ENCODE measurements around the gene QDPR.

Gene QDPR

DNA sequence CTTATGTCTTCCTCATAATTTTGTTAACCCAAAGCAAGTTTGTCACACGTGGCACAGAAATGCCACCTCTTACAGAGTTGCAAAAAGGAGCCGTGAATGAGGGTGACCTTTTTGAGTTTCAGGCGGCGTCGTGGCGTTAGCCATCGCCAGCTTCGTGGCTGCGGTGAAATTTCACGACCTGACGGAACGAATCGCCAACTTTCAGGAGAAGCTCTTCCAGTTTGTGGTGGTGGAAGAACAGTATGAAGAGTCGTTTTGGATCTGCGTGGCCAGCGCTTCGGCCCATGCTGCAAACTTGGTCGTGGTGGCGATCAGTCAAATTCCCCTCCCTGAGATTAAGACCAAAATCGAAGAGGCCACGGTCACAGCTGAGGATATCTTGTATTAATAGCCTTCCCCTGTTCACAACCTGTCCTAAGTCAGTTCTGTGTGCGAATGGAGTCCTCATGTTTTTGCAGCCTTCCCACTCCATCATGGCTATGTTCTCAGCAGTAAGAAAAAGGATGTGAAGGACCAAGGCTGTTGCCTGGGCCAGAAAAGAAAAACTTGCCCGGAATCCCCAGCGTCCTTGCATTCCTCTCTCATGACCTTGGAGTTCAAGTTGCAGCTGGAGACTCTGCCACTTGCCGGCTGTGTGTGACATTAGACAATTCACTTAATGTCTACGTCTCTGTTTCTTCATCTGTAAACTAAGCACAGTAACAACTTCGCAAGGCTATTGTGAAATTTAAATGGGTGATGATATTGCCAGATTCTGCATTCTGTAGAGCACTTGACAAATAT, 15.0 kb upstream of the QDPR start:
- FAIRE-seq: no peak

DNA sequence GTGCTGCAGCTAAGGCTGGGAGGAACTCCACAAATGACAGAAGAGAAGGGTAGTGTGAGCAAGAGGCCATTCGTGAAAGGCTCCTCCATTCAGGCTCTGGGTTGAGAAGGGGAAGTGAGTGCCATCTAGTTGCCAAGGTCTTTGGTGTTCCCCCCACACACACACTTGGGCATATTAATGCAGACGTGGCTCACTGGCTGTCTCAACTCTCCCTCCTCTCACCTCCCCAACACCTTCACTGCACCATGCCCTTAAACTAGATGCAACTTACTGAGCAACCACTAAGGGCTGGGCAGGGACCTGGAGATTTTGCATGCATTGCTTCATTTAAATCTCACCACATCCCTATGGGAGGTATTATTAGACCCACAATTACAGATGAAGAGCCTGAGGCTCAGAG, 11.8 kb upstream of the QDPR start:
- no peak for FAIRE-seq

DNA sequence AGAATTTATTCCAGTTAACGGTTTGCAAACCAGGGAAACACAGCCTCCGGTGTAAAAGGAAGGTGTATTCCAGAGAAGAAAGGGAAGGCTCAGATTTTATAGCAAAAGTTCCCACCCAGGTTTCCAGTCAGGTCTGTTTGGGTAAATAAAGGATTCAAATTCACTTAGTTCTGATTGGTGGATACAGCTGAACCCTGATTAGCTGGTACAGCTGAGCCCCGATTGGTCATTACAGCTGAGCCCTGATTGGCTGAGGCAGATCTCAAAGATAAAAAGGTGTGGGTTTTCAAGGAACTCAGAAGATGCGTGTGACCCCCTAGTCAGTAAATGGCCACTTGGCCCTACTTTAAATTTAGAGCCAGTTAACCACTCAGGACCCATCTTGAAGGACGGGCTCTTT, 9.7 kb upstream of the QDPR start:
- no peak for FAIRE-seq

DNA sequence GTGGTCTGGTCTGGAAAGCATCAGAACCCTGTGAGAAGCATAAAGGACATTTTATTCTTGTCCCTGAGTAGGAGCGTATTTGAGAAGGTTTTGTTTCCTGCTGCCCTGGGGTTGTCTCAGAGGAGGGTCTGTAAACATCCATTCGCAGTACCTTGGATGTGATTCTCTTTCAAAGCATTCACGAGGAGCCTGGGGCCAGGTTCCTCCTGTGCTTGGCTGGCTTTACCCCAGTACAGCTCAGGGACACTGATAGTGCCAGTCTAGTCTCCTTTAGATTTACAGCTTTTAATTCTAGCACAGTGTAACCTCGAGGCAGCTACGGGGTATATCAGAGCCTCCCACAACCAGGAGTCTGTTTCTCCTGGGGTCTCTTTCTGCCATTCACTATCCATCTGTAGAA, 5.8 kb upstream of the QDPR start:
- no peak for FAIRE-seq

DNA sequence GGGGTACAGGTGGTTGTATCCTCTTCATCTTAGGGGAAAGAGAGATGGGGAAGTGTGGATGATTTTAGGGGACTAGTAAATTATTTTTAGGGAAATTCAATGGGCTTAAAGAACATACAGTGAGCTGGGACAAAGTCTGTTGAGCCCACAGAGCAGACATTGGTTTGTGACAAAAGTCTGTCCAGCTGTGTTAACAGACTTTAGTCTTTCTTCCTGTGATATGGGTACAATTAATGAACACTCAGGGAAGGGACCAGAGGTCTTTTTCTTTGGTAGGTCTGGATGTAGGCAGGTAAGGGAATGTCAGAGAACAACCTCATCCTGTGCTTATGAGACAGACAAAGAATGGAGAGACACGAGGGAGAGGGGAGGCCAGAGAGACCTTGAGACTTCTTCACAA, 5.1 kb upstream of the QDPR start:
- FAIRE-seq: no peak

DNA sequence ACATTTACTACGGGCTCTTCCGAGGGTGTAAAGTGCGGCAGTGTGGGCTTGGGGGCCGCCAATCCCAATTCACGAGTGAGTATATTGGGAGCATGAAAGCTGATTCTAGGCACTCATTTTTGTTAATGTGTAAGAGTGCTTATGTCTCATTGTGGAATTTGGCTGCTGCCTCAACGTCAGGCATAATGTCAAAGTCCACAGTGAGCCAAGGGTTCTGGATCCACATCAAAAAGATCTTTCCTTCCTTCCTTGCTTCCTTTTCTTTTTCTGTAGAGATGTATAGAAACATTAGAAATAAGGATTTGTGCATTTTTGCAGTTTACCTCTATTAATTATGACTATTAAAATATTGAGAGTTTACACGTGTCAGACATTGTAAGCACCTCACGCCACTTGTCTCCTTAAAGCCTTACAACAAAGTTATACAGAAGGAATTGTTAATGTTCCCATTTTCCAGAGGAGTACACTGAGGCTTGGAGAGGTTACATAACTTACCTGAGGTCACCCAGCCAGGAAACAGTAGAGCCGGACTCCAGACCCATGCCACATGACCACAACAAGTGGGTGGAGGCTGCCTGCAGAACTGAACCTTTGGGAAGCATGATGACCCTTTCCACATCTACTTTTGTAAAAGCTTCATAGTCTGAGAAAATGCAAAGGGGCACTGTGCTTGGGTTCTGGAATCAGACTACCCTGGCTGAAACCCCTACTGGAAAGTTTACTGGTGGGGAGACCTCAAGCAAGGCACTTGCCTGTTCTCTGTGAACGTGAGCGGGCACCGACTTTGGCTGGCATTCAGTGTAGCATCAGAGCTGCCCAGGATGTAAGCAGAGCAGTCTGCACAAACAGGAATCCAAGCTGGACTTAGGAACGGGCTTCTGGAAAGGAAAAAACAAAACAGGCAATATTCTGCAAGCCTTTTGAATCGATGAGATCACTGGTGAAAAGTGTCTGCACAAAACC, 3.8 kb upstream of the QDPR start:
- no peak for FAIRE-seq

DNA sequence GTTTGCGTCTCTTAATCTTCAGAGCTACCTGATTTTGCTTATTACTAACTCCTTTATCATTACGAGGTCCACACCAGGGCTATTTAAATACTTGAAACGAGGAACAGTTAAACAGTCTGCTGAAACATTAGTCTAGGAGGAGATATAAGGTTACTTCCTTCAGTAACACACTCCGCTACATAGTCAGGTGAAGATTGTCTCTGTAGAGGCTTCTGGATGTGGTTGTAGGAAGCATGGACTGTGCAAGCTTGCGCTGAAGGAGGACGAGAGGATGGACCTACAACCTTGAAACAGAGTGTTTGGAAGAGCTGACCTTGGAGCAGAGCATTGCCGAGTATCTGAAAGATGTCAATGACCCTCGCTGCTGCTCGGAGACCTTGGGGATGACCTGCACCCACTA, 3.0 kb upstream of the QDPR start, which contains the start of gene CLRN2:
Gene CLRN2 (plus strand): TSS at position 301 of the 400 bp plus-strand sequence. CDS start 102 bp downstream, outside the sequence.
- FAIRE-seq: no peak

DNA sequence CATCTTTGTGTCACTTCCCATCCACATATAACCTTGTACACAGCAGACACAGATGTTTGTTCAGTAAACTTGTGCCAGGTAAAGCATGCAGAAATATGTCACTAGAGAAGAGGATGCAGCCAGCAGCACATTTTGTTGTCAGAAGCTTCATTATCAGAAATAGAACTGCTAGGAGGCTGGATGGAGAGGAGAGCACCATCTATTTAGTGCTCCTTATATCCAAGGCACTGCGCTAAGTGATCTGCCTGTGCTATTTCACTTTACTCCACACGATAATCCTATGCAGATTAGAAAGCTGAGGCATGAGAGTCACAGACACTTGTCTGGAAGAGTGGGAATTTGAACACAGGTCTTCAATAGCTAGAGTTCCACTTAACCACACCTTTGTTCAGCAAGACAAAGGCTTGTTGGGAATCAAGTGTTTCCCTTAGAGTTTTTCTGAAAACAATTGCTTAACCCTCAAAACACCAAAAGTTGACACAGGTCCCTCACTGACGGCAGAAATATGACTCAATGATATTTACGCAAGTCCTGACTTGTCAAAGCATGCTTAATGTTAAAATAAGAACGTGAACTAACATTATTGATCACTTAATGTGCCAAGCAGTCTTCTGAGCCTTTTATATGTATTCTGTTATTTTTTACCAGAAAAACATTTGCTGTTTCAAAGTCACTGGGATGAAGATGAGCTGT, 1.2 kb upstream of the QDPR start:
- FAIRE-seq: no peak

DNA sequence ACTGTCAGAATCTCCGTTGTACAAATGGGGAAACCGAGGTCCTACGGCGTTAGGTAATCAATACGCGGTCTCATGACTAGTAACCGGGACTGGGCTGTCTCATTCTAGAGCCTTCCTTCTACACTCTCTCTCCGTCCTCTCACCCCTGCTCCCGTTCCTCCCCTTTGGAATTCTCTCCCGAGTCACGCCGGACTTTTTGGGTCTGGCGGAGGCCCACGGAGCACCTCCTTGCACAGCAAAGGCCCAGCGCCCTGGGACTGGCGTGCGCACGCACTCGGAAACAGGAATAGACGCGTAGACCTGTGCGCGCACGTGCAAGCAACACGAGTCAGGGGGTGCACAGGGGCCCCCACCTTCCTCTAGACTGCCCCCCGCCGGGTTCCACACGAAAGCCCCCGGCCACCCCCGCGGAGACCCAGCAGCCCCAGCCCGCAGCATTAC, 361 bp downstream of the QDPR start:
- FAIRE-seq: no peak

DNA sequence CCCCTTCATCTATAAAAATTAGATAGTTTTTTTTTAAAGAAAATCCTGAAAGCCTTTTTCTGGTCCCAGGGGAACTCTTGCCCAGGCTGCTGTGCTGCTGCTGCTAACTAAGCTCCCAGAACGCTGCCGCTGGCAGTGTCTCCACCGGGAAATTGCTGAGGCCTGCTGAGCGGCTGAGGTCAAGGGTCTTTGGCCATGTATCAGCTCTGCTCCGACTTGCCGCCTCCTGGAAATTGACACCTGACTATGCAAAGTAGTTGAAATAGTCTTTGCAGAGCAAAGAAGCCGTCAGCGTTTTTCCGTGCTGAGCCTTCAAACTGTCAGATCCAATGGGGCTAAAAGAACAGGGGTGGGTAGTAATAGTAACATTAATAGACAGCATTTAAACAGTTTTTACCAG, 839 bp downstream of the QDPR start:
- no peak for FAIRE-seq

DNA sequence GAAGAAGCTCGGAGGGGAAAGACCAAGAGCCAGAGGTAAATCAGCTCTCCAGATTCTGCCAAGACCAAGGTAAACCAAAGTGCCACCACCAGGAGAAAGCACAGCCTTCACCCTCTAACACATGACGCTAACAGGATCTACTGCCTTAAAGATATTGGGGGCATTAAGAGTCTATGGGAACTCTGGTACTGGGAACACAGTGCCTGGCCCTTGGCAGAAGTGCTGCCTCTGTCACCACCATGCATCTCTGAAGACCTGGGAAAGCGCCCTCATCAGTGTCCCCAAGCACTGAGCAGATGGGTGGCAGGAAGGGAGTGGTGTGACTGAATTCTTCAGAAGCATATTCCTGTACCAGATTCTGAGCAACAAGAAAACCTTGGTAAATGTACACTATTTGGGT, 1.3 kb downstream of the QDPR start:
- FAIRE-seq: no peak

DNA sequence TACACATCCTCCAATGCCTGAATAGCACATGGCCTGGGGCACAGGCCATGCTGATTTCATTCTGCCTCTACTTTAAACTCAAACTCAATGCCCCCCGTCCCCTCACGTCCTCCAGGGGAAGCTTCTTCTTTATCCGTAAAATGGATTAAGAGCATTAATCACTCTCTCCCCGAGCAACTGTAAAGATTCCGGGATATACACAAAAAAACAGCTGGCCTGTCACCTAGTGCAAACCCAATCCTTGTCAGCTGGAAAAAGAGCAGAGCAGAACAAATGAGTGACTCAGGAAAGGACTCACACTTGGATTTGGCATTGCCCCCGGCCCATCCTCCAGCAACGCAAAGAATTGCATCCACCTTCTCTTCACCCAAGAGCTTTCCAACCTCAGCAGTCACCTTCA, 7.8 kb downstream of the QDPR start:
- FAIRE-seq: no peak

DNA sequence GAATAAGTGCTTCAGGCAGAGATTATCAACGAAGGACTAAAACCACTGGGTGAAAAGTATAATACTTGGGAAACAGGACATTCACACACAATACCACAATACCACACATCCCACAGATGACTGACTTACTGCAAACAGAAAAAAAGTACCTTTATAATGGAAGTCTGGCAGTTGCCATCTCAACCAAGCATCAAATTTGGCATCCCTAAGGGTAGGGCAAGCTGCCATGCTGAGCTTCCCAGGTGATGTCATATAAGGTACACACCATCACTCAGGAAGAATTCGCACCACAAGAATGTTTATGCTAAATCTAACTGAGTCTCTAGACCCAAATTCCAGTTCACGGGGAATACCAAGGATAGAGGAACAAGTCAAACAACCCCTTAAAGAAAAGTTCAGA, 9.1 kb downstream of the QDPR start:
- no peak for FAIRE-seq

DNA sequence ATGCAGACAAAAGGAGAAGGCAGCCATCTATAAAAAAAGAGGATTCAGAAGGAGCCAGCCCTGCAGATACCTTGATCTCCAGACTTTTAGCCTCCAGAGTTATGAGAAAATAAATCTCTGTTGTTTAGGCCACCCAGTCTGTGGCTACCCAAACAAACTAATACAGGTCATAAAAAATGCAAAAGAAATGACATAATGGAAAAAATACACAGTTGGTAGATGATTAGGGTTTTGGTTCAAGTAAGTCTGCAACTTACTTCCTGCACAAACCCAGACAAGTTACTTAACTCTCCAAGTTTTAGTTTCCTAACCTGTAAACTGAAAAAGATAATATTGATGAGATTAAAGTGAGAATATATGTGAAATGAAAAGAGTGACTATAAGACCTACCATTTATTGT, 11.3 kb downstream of the QDPR start:
- no peak for FAIRE-seq

DNA sequence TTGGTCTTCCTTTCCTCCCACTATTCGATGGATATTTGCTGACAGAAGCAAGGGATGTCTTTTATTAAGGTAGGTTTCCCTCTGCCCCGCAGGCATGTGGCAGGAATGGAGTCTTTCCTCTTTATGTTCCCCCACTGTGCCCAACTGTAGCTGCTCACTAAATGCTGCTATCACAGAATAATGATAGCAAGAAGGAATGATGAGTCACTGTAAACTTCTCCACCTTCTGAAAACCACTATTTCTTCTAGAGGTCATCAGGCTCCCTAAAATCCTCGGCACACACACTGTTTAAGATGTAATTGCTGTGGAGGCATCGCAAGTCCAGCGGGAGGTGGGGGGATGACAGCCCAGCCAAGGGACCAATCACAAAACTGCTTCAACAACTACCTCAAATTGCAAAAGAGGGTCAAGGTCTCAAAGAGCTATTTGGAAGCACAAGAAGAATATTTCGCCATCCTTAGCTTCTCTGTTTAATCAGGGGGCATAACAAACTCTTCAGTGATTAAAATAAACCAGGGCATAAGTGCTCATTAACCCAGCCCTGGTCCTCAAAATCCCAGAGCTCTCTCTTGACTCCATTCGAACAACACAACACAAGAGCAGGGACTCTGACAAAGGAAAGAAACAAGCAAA, 13.9 kb downstream of the QDPR start:
- no peak for FAIRE-seq

DNA sequence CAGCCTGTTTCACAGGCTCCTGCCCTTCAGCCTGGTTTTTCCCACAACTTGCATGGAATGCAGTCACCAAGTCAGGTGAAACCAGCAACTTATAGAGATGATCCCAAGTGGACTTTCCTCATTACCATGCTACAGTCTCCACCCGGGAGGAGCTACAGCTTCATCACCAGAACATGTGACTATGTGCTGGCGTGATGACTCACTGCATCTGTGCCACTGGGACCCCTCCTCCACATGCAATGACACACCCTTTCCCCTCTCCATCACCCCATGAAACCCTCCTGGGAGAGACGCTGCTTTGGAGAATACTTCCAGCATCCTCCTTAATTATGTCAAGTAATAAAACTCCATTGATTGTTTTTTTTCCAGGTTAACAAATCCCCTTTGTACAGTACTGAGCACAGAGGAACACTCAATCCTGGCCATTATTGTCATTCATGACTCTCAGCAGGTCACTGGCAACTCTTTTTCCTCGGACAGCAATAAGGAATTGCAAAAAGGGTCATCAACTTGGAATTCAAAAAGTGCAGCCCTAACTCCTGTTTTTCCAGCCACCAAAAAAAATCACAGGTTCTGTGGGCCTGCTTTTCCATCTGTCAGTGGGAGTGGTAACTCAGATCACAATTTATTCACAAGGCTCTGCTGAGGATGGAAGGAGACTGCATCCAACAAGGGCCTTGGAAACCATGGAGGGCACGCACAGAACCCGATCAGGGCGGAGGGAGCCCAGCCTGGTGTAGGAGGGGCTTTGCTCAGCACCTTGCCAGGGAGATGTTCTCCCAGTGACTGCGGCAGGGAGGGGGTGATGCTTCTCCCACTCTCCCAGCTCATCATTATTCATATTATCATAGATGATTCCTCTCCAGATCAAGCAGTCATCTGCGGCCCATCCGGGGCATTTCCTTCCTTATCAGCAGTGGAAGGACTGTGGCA, 17.4 kb downstream of the QDPR start:
- FAIRE-seq: no peak

DNA sequence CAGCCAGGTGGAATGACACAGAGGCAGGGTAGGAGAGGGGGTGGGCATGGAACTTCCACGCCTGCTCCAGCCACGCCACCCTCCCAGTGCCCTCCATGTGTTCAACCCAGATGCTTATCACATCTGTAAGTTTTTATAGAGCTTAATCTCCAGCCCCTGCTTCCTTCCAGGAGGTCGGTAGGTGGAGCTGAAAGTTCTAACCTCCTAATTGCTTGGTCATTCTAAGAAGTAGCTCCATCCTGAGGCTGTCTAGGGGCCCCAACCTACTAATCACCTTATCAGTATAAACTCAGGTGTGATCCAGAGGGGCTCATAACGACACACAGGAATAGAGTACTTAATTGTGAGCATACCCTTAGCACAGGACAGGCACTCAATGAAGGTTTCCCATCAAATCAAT, 18.3 kb downstream of the QDPR start:
- FAIRE-seq: no peak

DNA sequence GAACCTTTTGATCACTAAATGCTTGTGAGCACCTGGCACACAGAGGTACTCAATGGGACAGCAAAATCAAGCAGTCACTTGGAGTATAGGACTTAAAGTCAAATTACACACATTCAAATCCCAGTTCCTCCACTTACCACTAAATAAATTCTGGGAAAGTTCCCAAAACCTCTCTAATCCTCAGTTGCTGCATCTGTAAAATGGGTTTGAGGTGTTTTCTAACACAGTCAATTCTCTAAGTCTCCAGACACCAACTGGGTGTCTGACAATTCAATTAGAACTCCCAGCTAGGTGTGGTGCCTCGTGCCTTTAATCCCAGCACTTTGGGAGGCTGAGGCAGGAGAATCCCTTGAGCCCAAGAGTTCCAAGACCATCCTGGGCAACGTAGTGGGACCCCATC, 19.0 kb downstream of the QDPR start:
- FAIRE-seq: no peak

DNA sequence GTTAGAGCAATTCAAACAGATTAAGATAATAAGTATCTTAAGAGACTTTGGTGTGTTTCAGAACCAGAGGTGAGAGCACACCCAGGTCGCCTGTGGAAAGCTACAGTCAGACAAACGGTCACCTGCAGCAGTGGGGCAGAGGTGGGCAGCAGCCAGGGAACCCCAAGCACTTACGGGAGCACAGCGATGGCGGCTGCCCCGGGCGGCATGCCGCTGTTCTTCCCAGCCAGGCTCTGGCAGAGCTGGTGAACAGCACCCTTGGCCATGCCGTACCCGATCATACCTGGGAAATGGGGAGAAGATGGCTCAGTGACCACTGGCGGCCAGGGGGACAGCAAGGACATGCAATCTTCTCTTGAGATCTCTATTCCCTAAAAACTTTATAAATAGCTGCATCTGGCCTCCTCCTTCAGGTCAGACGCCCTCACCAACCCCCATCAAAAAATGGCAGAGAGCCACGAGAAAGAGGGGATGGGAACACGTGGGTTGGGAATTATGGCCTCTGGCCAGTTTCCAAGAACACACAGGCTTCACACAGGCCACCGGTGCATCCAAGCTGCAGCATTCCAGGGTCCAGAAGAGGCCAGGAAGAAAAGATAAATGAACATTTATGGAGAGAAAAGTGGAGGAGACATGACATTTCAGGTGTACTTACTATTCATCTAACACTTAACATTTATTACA, 19.7 kb downstream of the QDPR start:
- no peak for FAIRE-seq

DNA sequence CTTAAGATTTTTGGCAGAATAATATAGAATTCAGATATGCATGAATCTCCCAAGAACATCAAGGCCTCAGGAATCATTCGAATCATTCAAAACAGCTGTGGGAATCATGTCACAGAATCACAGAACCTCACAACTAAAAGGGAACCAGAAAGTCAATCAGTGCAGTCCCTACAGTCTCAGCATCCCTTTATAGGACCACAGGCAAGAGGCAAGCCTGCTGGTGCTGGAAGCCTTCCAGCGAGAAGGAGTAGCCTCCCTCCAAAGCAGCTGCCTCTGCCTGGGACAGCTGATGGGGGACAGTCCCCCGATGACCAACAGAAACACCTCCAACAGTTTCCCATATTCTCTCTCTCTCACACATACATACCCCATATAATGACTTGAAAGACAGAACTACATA, 20.7 kb downstream of the QDPR start:
- FAIRE-seq: no peak

DNA sequence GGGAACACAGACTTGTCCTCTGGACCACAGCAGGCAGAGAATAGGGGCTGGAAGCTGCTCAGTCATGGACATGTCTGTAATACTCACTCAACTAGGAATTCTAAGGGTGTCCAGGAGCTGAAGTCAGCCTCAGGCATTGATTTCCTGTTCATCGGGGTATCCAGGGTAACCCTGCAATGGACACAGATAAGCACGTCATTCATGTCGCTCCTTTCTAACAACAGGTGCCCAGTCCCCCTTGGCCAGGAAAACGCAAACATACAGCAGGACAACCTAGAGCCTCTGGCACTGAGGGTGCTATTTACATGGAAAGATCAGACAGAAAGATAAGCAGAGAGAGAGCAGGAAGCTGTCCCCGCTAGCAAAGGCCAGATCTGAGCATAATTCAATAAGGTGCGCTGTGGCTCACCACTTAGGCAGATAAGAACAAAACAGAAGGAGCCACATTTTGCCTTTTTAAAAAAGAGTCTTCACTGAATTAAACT, 21.3 kb downstream of the QDPR start:
- no peak for FAIRE-seq
